ENCODE results near the gene POLR2C.

POLR2C gene

GRCh38 chr16:57516773-57517172 lies 54.3 kb downstream of the POLR2C start:
- DNase-seq (ENCODE audit: low read depth): no peak
- TF ChIP-seq, protein P1, sequence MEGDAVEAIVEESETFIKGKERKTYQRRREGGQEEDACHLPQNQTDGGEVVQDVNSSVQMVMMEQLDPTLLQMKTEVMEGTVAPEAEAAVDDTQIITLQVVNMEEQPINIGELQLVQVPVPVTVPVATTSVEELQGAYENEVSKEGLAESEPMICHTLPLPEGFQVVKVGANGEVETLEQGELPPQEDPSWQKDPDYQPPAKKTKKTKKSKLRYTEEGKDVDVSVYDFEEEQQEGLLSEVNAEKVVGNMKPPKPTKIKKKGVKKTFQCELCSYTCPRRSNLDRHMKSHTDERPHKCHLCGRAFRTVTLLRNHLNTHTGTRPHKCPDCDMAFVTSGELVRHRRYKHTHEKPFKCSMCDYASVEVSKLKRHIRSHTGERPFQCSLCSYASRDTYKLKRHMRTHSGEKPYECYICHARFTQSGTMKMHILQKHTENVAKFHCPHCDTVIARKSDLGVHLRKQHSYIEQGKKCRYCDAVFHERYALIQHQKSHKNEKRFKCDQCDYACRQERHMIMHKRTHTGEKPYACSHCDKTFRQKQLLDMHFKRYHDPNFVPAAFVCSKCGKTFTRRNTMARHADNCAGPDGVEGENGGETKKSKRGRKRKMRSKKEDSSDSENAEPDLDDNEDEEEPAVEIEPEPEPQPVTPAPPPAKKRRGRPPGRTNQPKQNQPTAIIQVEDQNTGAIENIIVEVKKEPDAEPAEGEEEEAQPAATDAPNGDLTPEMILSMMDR (conservative IDR thresholded peaks at IDR 0.05; ENCODE audit: low read depth, low read length): no peak
- H3K4me3 ChIP-seq (ENCODE audit: low read length): no peak overlapping the region

- TF ChIP-seq, protein P1 (conservative IDR thresholded peaks at IDR 0.05; ENCODE audit: low read depth, low read length): no peak
- H3K4me3 ChIP-seq (ENCODE audit: low read length): no peak overlapping the region
- DNase-seq (ENCODE audit: low read depth): no peak
Observed at GRCh38 chr16:57517397-57518367, 55.2 kb downstream of the POLR2C start.

DNA sequence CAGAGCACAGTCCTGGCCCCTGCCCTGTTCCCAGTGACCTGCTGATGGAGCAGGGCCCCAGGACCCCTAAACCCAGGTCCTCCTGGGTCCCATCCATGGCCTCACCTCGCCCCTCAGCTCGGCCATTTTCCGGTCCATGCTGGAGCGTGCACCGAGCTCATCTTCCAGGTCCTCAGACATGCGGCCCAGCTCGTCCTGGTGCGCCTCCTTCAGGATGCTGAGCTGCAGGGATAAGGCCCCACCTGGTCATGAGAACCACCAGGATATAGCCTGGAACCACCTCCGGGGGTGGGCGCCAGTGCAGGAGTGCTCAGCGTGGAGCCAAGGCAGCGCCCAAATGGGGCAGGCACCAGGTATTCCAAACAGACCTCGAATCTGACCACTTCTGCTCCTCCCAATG lies 56.0 kb downstream of the POLR2C start:
- no peak for DNase-seq (ENCODE audit: low read depth)
- H3K4me3 ChIP-seq (ENCODE audit: low read length): no peak overlapping the region
- TF ChIP-seq, protein P1 (conservative IDR thresholded peaks at IDR 0.05; ENCODE audit: low read depth, low read length): no peak

DNA sequence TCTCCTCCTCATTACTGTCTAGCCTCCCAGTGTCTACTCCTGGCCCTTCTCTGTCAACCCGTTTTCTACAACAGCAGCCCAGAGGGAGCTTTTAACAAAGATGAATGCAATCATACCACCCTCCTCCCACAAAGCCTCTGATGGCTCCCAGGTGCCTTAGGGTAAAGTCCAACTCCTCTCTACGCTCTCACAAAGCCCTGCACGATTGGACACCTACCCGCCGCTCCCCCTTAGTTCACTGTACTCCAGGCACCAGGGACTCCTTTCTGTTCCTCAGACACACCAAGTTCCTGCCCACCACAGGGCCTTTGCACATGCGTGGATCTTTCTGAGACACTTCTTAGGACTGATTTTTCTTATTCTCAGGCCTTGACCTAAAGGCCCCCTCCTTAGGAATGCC lies 56.4 kb downstream of the POLR2C start:
- TF ChIP-seq, protein P1 (conservative IDR thresholded peaks at IDR 0.05; ENCODE audit: low read depth, low read length): no peak
- no peak for DNase-seq (ENCODE audit: low read depth)
- no peak overlapping the region for H3K4me3 ChIP-seq (ENCODE audit: low read length)

GRCh38 chr16:57519796-57520360 lies 57.4 kb downstream of the POLR2C start:
- no peak overlapping the region for H3K4me3 ChIP-seq (ENCODE audit: low read length)
- no peak for DNase-seq (ENCODE audit: low read depth)
- TF ChIP-seq, protein P1 (conservative IDR thresholded peaks at IDR 0.05; ENCODE audit: low read depth, low read length): peak; percentile 99

Data from retinal pigment epithelial cell (primary cell).